Esophagus muscularis mucosa (tissue), 3 donors: ENCODE measurements around the gene RGS8.

Experiments used
- POLR2AphosphoS5 ChIP-seq, 2 donors: sonication (generic); formaldehyde crosslinking; IDR thresholded peaks; one replicate each; pipeline ENCODE4 v1.6.1; 2017; ENCODE audit warnings: antibody characterized with exemption in 2 of 2
- TF ChIP-seq, protein P1 (sequence below), 3 experiments: fragments of 200-600 bp in 2 of 3; fragments of 450-650 bp in 1 of 3; sonication (generic) in 2 of 3; IDR thresholded peaks; one replicate each; pipeline ENCODE4 v1.5.1; 2017 to 2019; ENCODE audit warnings: antibody characterized with exemption in 3 of 3, mild to moderate bottlenecking in 2 of 3, moderate library complexity in 1 of 3

DNA sequence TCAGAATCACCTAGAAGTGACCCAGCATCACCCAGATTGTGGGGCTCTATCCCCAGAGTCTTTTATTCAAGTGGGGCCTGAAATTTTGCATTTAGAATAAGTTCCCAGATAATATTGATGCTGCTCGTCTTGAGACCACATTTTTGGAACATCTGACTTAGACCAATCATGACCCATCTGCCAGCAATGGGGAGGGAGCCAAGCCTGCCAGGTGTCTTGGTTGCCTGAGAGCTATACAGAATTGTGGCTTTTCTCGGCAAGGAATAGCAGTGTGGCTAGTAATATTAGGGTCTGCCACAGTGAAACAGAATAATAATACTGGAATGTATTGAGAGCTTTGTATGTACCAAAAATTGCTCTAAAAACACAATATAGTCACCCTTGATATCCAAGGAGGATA lies 31.1 kb upstream of the RGS8 start:
- TF ChIP-seq, protein P1, sequence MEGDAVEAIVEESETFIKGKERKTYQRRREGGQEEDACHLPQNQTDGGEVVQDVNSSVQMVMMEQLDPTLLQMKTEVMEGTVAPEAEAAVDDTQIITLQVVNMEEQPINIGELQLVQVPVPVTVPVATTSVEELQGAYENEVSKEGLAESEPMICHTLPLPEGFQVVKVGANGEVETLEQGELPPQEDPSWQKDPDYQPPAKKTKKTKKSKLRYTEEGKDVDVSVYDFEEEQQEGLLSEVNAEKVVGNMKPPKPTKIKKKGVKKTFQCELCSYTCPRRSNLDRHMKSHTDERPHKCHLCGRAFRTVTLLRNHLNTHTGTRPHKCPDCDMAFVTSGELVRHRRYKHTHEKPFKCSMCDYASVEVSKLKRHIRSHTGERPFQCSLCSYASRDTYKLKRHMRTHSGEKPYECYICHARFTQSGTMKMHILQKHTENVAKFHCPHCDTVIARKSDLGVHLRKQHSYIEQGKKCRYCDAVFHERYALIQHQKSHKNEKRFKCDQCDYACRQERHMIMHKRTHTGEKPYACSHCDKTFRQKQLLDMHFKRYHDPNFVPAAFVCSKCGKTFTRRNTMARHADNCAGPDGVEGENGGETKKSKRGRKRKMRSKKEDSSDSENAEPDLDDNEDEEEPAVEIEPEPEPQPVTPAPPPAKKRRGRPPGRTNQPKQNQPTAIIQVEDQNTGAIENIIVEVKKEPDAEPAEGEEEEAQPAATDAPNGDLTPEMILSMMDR (IDR thresholded peaks at IDR 0.05) = no peak
- no peak for TF ChIP-seq POLR2AphosphoS5 (IDR thresholded peaks at IDR 0.05)
